HG03469 (cell line): Measurements from ENCODE around the gene BOD1.

ENCODE experiments used
- ATAC-seq: cut with Tn5 transposase; IDR thresholded peaks from one replicate; pipeline ENCODE4 v1.9.1; 2021; ENCODE audit warnings: mild to moderate bottlenecking, moderate library complexity, moderate number of reproducible peaks; ENCODE audit not compliant: unreplicated experiment

The BOD1 gene

DNA sequence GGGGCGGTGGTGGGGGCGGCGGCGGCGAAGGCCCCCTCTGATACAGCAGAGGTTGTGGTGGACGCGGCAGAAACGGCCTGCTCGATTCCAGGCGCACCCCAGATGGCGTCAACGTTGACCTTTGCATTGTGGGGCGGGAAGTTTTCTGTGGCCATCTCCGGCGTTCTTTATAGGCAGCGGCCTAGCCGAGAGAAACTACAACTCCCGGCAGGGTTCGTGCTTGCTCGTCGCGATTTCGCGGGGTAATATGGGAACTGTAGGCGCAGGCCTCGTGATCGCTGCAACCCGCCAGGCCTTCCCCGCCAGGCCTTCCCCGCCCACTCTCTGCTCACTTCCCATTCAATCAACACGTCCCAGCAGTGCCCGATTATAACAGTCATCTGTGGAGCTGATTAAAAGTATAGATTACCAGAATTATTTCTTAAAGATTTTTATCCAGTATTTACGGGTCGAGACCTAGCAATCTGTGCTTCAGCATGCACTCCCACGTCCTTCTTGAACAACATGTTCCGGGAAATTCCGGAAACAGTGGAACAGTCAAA, at the start of gene BOD1:
Gene BOD1 (minus strand): TSS at position 74 of the 542 bp plus-strand sequence. CDS start 214 bp downstream, outside the sequence.
- peak; percentile 86 for ATAC-seq

- no peak for ATAC-seq
Measured at GRCh38 chr5:173665326-173665725, 48.9 kb upstream of the BOD1 start.

GRCh38 chr5:173664154-173664526, 47.7 kb upstream of the BOD1 start:
- ATAC-seq: no peak

- ATAC-seq: no peak
Measured at GRCh38 chr5:173663352-173664153, 47.1 kb upstream of the BOD1 start.

GRCh38 chr5:173662581-173663351, 46.3 kb upstream of the BOD1 start:
- ATAC-seq: no peak

DNA sequence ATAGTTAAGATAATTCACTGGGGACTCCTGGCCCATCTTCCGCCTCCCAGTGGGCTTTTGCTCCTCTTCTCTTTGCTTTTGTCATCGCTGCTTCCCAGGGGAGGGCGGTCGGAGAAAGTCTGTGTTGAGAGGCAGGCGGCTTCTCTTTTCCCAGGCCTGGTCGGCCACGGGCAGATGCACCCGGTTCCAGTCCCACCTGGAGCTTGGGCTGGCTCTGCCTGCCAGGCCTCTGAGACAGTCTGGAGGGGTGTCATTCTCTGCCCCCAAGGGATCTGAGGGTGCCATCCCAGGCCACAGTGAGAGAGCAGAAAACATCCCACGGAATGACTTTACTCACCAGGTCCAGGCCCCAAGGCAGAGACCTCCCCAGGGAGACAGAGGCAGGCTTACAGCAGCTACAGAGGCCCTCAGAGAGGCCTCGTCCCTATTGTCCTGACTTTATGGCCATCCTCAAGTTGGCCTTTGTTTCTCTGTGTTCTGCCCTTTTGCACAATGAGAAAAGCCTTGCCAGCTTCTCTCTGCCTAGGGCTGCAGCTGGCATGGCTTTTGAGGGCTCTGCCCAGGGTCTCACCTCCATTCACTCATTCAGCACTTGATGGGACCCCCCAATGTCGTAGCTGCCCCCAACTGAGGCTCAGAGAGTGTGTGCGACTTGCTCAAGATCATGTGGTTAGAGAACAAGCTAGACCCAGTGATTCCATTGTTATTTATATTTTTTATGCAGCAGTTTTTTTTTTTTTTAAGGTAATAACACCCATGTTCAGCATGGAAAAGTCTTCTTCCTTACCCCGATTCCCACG, 44.2 kb upstream of the BOD1 start:
- ATAC-seq: no peak

DNA sequence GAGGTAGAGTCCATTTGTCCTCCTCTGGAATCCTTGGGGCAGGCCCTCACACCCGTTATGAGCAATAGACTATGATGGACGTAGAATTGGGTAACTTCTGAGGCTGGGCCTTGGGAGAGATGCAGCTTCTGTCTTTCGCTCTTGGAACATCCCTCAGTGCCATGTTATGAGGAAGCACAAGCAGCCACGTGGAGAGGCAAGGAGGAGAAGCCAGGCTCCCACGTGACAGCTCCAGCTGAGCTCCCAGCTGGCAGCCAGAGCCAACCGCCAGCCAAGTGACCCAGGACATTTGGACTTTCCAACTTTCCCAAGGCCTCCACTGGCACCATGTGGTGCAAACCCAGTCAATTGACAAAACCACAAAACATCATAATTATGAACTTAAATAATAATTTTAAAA, 43.0 kb upstream of the BOD1 start:
- ATAC-seq: no peak

GRCh38 chr5:173657741-173658356, 41.4 kb upstream of the BOD1 start:
- ATAC-seq: no peak

- no peak for ATAC-seq
Measured at GRCh38 chr5:173655196-173655797, 38.8 kb upstream of the BOD1 start.

DNA sequence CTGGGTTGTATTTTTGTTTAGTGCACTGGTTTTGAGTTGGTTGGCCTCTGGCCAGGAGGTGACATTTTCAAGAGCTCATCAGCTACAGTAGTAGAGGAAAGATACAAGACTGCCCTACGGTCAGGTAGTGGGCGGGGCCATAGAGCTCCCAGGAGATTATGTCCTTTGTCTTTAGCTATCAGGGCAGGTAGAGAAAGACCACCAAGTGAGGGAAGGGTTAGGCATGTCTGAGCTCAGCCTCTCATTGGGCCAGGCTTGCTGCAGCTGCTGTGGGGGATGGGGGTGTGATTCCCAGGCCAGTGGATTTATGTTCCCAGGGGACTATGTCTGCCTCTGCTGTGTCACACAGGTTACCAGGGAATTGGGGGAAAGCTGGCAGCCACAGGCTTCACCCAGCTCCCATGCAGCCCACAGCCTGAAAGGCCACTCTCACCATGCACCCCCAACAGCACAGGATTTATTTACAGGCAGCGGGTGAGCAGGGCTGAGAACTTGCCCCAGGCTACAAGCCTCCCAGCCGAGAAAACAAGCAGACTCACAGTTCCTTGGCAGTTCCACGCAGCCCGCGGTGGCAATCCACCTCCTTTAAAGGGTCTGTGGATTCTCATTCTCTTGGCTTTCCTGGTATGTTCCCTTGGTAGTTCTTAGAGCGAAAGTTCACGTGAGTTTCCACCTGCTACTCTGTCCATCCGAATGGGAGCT, 37.5 kb upstream of the BOD1 start:
- ATAC-seq: no peak

DNA sequence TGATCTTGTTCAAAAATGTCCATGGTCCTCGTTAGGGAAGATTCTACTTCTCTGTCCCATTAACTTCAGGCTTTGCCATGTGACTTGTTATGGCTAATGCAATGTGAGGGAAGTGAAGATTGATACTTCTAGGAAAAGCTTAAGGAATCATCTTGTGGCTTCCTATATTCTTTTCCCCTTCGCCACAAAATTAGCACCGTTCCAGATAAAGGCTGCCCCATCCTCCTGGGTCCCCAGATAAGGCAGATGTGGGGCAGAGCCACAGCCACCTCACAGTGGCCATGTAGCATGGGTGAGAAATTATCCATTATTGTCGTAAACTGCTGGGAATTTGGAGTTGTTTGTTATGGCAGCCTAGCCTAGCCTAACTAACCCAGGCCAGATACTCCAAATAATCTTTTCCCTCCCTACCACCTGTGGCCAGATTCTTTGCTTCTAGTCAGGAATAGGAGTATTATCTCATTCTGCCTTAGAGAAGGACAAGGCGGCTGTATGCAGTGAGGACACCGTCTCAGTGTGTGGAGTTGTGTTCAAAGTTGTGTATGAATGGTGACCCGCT, 31.9 kb upstream of the BOD1 start:
- ATAC-seq: no peak

DNA sequence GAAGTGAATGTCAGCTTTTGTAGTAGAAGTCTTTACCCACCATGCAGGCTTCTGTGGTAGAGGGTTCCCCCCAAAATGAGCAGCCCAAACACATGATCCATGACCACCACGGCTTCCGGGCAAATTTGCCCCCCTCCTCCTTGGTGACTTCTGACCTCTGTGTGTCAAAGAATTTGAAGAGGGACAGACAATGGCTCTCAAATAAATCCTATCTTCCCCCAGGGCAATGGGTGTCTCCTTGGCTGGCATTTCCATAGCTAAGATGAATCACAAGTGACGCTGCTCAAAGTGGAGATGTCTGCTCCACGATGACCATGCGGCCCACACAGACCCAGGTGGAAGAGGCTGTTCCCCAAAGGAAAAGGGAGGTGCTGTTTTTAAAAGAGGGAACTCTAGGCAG, 30.2 kb upstream of the BOD1 start:
- ATAC-seq: no peak

- no peak for ATAC-seq
Measured at GRCh38 chr5:173645890-173646574, 29.6 kb upstream of the BOD1 start.

GRCh38 chr5:173645437-173645807, 29.0 kb upstream of the BOD1 start:
- no peak for ATAC-seq

- no peak for ATAC-seq
Measured at GRCh38 chr5:173644673-173645436, 28.4 kb upstream of the BOD1 start.

DNA sequence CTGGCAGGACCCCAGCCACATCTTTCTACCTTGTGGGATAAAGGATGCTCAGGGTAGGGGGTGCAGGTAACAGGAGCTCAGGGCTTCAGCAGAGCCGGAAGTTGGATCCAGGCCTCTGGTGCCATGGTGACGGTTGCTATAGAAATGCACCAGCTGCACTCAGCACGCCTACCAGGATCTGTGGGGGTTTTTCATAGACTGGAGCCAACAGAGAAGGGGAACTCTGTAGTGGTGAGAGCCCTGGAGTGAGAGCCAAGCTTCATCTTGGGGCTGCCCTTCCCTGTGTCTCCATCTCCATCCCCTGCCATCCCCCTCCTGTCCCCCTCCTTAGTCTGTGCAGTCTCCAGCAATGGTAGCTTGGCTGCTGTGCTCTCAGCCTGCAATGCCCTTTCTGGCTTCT, 27.5 kb upstream of the BOD1 start:
- peak; percentile 67 for ATAC-seq

- no peak for ATAC-seq
Measured at GRCh38 chr5:173642895-173643481, 26.5 kb upstream of the BOD1 start.
